Calu3 (cell line): ENCODE measurements around the gene CCSER2. TPM values are rescaled to one million over a fixed set of nuclear protein-coding genes. Genes with fewer than 3 reads are reported as not detected.
"Not testable (repeated sequence)": the region's sequence is repeated elsewhere in the genome, so short reads cannot be mapped to it uniquely, and the experiment has no call there.

ENCODE experiments used
- BruUV-seq: library from RNA; stranded (reverse); fragments of 400-500 nt; replicated peaks from 2 replicates; lab custom pipeline; 2021; lab: Mats Ljungman, UMichigan
- CTCF ChIA-PET: fragments of 300-600 bp; sonication (Branson Sonifier 250); formaldehyde crosslinking; loops from one replicate; lab custom pipeline; 2022; ENCODE audit warnings: antibody characterized with exemption; lab: Charles Lee
- DNase-seq: peaks from one replicate; pipeline ENCODE4 v3.0.0; 2022
- H3K27ac Mint-ChIP-seq: one replicate; pipeline ENCODE4 v1.8.0; 2022; ENCODE audit warnings: mixed read lengths; ENCODE audit not compliant: unreplicated experiment
- H3K27me3 Mint-ChIP-seq: one replicate; pipeline ENCODE4 v1.8.0; 2022; ENCODE audit warnings: mixed read lengths; ENCODE audit not compliant: unreplicated experiment
- H3K36me3 Mint-ChIP-seq: one replicate; pipeline ENCODE4 v1.8.0; 2022; ENCODE audit warnings: mild to moderate bottlenecking, moderate library complexity, mixed read lengths; ENCODE audit not compliant: insufficient read depth, unreplicated experiment
- H3K4me1 Mint-ChIP-seq: one replicate; pipeline ENCODE4 v1.8.0; 2022; ENCODE audit warnings: mild to moderate bottlenecking, low read depth, mixed read lengths; ENCODE audit not compliant: unreplicated experiment
- H3K4me3 Mint-ChIP-seq: one replicate; pipeline ENCODE4 v1.8.0; 2022; ENCODE audit warnings: mild to moderate bottlenecking, low read depth, moderate library complexity, mixed read lengths; ENCODE audit not compliant: unreplicated experiment
- H3K9me3 Mint-ChIP-seq: one replicate; pipeline ENCODE4 v1.8.0; 2022; ENCODE audit warnings: low read depth, mixed read lengths; ENCODE audit not compliant: unreplicated experiment
- intact Hi-C: fragments of 100-400 bp; cut with micrococcal nuclease; formaldehyde crosslinking; loops from one replicate; pipeline ENCODE4 v1.10.0; 2022; ENCODE audit not compliant: unreplicated experiment
- total RNA-seq: library from RNA; stranded (reverse); gene quantifications from 2 replicates; pipeline ENCODE4 v1.2.3, GENCODE V29; 2022
- TF ChIP-seq, protein P1 (sequence below): fragments of 200-600 bp; IDR thresholded peaks from one replicate; pipeline ENCODE4 v1.8.0; 2022; ENCODE audit warnings: antibody characterized with exemption; ENCODE audit not compliant: unreplicated experiment

CCSER2 gene
- total RNA-seq, 1 experiment from 2014 or later = 27.8 TPM

DNA sequence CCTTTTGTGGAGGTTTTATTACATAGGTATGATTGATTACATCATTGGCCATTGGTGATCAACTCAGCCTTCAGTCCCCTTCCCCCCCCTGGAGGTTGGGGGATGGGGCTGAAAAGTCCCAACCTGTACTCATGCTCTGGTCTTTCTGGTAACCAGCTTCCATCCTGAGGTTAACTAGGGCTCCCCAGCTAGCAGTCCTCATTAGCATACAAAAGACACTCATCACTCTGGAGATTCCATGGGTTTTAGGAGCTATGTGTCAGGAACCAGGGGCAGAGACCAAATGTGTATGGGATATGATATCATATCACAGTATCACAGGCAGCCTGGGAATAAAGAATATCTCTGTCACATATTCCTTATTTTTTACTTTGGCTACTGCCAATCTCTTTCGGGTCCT lies 13.6 kb downstream of the CCSER2 start:
- Mint-ChIP-seq H3K9me3 (no peaks in the 10 kb centered on the region), H3K4me3 (no peak overlapping the region), H3K4me1 (no peaks in the 10 kb centered on the region), H3K36me3 (no peaks in the 10 kb centered on the region), H3K27ac (no peak overlapping the region), H3K27me3 (no peaks in the 10 kb centered on the region)
- DNase-seq = no peak
- intact Hi-C loops = no loop called here
- BruUV-seq = no TSS peak
- TF ChIP-seq, protein P1, sequence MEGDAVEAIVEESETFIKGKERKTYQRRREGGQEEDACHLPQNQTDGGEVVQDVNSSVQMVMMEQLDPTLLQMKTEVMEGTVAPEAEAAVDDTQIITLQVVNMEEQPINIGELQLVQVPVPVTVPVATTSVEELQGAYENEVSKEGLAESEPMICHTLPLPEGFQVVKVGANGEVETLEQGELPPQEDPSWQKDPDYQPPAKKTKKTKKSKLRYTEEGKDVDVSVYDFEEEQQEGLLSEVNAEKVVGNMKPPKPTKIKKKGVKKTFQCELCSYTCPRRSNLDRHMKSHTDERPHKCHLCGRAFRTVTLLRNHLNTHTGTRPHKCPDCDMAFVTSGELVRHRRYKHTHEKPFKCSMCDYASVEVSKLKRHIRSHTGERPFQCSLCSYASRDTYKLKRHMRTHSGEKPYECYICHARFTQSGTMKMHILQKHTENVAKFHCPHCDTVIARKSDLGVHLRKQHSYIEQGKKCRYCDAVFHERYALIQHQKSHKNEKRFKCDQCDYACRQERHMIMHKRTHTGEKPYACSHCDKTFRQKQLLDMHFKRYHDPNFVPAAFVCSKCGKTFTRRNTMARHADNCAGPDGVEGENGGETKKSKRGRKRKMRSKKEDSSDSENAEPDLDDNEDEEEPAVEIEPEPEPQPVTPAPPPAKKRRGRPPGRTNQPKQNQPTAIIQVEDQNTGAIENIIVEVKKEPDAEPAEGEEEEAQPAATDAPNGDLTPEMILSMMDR = no peak
- CTCF ChIA-PET = no interaction called here

DNA sequence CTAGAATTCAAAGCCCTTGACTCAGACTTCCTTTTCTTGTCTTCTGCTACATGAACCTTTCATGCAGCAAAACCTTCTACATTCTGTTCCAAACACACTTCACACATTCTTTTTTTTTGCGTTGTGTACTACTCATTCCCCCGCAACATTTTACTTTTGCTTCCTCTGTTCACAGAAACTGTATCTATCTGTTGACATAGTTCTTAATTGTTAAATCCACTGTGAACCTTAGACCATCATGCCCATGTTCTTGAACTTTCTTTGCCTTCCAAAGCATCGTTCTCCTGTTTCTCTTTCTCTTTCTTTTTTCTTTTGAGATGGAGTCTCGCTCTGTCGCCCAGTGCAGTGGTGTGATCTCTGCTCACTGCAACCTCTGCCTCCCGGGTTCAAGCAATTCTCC lies 14.2 kb downstream of the CCSER2 start:
- Mint-ChIP-seq H3K4me3 (no peak overlapping the region), H3K36me3 (peaks cover 1% of the 10 kb centered on the region), H3K27ac (no peak overlapping the region), H3K4me1 (no peaks in the 10 kb centered on the region), H3K27me3 (no peaks in the 10 kb centered on the region), H3K9me3 (no peaks in the 10 kb centered on the region)
- TF ChIP-seq, protein P1 = no peak
- no peak for DNase-seq
- CTCF ChIA-PET = no interaction called here
- intact Hi-C loops = no loop called here
- BruUV-seq = no TSS peak

DNA sequence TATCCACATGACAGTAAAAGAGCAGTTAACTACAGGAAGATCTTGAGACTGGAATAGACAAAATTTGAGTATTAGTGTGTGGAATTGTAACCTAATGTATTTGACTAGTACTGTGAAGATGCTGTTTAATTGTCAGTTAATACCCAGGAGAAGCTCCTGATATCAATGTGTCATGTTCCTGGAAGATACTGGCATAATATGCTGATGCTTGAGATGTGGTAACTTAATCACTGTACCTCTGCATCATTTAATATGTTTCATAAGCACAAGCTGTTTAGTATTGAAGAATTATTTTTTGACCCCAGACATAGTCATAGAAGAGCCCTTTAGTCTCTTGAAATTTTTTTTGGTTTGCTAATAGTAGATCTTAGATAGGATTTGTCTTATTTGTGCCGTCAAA lies 15.4 kb downstream of the CCSER2 start:
- CTCF ChIA-PET = no interaction called here
- Mint-ChIP-seq H3K36me3 (peaks cover 6% of the 10 kb centered on the region), H3K9me3 (no peaks in the 10 kb centered on the region), H3K4me3 (no peak overlapping the region), H3K27ac (no peak overlapping the region), H3K4me1 (no peaks in the 10 kb centered on the region), H3K27me3 (no peaks in the 10 kb centered on the region)
- intact Hi-C loops = no loop called here
- no peak for DNase-seq
- BruUV-seq = no TSS peak
- TF ChIP-seq, protein P1 = no peak

DNA sequence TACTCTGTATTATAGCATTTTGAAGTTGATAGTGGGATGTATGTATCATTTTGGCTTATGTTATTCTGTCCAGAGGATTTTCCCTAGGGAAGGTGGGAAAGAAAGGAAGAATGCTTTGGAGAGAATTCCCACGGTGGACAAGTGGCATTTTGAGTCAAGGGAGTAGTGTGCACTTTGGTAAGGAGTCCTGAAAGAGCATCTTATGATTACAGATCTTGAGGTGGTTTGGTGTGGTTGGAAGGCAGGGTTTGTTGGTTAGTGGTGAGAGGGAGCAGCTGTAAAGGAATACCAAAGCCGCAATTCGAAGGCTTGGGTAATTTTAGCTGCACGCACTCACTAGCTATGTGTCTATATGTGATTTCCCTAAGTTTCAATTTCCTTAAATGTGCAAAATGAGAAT lies 16.1 kb downstream of the CCSER2 start:
- CTCF ChIA-PET = no interaction called here
- TF ChIP-seq, protein P1 = no peak
- Mint-ChIP-seq H3K4me3 (no peak overlapping the region), H3K9me3 (no peaks in the 10 kb centered on the region), H3K4me1 (no peaks in the 10 kb centered on the region), H3K27me3 (no peaks in the 10 kb centered on the region), H3K27ac (no peak overlapping the region), H3K36me3 (peaks cover 6% of the 10 kb centered on the region)
- BruUV-seq = no TSS peak
- DNase-seq = no peak
- intact Hi-C loops = no loop called here

DNA sequence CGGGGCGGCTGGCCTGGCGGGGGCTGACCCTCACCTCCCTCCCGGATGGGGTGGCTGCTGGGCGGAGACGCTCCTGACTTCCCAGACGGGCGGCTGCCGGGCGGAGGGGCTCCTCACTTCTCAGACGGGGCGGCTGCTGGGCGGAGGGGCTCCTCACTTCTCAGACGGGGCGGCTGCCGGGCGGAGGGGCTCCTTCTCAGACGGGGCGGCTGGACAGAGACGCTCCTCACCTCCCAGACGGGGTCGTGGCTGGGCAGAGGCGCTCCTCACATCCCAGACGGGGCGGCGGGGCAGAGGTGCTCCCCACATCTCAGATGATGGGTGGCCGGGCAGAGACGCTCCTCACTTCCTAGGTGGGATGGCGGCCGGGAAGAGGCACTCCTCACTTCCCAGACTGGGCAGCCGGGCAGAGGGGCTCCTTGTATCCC lies 19.2 kb downstream of the CCSER2 start:
- H3K27ac Mint-ChIP-seq, H3K4me1 Mint-ChIP-seq, DNase-seq, H3K9me3 Mint-ChIP-seq, H3K27me3 Mint-ChIP-seq, intact Hi-C loops, BruUV-seq, H3K36me3 Mint-ChIP-seq, CTCF ChIA-PET, H3K4me3 Mint-ChIP-seq: not testable (repeated sequence)
